ENCODE results near the gene CERS2. TPM values are rescaled to one million over a fixed set of nuclear protein-coding genes. Genes with fewer than 3 reads are reported as not detected.

CERS2 gene
- total and polyA plus RNA-seq, 2 of the 13 experiments (the other 11 are each of a cell fraction or from before 2014, with no cell fraction given): 269 to 298 TPM

DNA sequence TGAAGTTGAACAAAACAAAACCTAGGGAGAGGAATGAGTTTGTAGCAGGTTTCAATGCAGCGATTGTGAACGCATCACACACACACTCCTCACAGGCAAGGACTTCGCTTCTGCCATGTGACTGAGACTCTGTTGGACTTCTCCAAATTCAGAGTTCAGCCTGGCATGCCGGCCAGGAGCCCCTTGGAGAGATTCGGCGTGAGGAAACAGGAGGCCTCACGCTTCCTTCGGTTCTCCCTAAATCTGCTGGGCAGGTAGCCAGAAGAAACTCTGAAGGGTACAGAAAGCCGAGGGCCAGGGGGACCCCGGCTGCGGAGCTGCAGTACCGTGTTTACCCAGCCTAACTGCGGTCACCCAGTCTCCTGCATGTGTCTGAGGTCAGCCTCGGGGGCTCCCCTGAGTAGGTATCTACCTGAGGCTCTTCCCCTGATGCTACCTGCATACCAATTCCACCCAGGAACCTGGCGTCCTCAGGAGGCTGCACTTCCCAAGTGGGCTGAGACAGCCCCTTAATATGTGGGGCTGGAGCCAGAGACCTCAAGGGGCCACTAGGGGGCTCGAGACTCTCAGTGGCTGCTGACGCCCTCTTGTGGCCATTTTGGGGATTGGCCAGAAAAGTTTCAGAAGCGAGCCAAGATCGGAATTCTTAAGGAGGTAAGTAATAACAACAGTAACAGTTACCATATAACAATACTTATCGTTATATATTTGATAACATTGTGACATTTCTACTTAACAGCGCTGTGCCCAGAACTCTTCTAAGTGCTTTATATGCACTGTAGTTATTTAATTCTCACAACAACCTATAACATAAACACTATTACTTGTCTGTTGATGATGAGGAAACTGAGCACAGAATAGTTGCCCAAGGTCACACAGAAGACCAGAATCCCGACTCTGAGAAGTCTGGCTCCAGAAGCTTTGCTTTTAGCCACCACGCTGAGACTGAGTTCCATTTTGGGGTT lies 4.7 kb upstream of the CERS2 start (continued):
- TF ChIP-seq TAF15 (IDR thresholded peaks at IDR 0.05; ENCODE audit: low read depth, low read length, poor library complexity, severe bottlenecking) (no peak), MEIS2 (CRISPR knock-in tag; IDR thresholded peaks at IDR 0.05) (no peak), ZNF235 (CRISPR knock-in tag; IDR thresholded peaks at IDR 0.05; ENCODE audit: borderline replicate concordance) (no peak), ZNF446 (CRISPR knock-in tag; IDR thresholded peaks at IDR 0.05) (no peak), KMT2B (CRISPR knock-in tag; IDR thresholded peaks at IDR 0.05) (peak; percentile 57; the same call in 1 of the 2 replicates), CBX1 (IDR thresholded peaks at IDR 0.05; ENCODE audit: low read depth) (no peak), PHF5A (CRISPR knock-in tag; IDR thresholded peaks at IDR 0.05; ENCODE audit: low read depth, unreplicated experiment) (no peak), ZNF703 (CRISPR knock-in tag; IDR thresholded peaks at IDR 0.05; ENCODE audit: borderline replicate concordance) (no peak), PHF8 (CRISPR knock-in tag; IDR thresholded peaks at IDR 0.05) (peak; percentile 45), PHF21A (CRISPR knock-in tag; IDR thresholded peaks at IDR 0.05) (no peak), ATF7 (IDR thresholded peaks at IDR 0.05) (no peak), ATF7 (CRISPR knock-in tag; IDR thresholded peaks at IDR 0.05) (no peak), GATAD2A (CRISPR knock-in tag; IDR thresholded peaks at IDR 0.05) (peak; percentile 79), ZNF513 (CRISPR knock-in tag; conservative IDR thresholded peaks at IDR 0.05) (no peak), ZNF484 (CRISPR knock-in tag; IDR thresholded peaks at IDR 0.05; ENCODE audit: borderline replicate concordance, low read depth) (no peak), CCAR2 (optimal IDR thresholded peaks at IDR 0.05; ENCODE audit: low read depth, low read length) (no peak), KLF6 (CRISPR knock-in tag; IDR thresholded peaks at IDR 0.05) (0 out of 2 replicates have a peak, but pooled peaks have one; percentile 5), MTF1 (CRISPR knock-in tag; IDR thresholded peaks at IDR 0.05) (no peak)
- TF ChIP-seq, protein P1, sequence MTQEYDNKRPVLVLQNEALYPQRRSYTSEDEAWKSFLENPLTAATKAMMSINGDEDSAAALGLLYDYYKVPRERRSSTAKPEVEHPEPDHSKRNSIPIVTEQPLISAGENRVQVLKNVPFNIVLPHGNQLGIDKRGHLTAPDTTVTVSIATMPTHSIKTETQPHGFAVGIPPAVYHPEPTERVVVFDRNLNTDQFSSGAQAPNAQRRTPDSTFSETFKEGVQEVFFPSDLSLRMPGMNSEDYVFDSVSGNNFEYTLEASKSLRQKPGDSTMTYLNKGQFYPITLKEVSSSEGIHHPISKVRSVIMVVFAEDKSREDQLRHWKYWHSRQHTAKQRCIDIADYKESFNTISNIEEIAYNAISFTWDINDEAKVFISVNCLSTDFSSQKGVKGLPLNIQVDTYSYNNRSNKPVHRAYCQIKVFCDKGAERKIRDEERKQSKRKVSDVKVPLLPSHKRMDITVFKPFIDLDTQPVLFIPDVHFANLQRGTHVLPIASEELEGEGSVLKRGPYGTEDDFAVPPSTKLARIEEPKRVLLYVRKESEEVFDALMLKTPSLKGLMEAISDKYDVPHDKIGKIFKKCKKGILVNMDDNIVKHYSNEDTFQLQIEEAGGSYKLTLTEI (CRISPR knock-in tag; conservative IDR thresholded peaks at IDR 0.05): no peak
- TF ChIP-seq, protein P2, sequence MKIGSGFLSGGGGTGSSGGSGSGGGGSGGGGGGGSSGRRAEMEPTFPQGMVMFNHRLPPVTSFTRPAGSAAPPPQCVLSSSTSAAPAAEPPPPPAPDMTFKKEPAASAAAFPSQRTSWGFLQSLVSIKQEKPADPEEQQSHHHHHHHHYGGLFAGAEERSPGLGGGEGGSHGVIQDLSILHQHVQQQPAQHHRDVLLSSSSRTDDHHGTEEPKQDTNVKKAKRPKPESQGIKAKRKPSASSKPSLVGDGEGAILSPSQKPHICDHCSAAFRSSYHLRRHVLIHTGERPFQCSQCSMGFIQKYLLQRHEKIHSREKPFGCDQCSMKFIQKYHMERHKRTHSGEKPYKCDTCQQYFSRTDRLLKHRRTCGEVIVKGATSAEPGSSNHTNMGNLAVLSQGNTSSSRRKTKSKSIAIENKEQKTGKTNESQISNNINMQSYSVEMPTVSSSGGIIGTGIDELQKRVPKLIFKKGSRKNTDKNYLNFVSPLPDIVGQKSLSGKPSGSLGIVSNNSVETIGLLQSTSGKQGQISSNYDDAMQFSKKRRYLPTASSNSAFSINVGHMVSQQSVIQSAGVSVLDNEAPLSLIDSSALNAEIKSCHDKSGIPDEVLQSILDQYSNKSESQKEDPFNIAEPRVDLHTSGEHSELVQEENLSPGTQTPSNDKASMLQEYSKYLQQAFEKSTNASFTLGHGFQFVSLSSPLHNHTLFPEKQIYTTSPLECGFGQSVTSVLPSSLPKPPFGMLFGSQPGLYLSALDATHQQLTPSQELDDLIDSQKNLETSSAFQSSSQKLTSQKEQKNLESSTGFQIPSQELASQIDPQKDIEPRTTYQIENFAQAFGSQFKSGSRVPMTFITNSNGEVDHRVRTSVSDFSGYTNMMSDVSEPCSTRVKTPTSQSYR (CRISPR knock-in tag; IDR thresholded peaks at IDR 0.05; ENCODE audit: borderline replicate concordance): no peak; the same call in 1 of the 2 replicates
